ENCODE data around the gene LRP8.
"Not testable (repeated sequence)": the region's sequence is repeated elsewhere in the genome, so short reads cannot be mapped to it uniquely, and the experiment has no call there.

The LRP8 gene

GRCh38 chr1:53283156-53283555 is 44.7 kb downstream of the LRP8 start:
- DNase-seq (ENCODE audit: low spot score), result not testable (repeated sequence)

GRCh38 chr1:53281133-53281532 is 46.7 kb downstream of the LRP8 start:
- DNase-seq (ENCODE audit: low spot score), result no peak

GRCh38 chr1:53280496-53280895 is 47.4 kb downstream of the LRP8 start:
- no peak for DNase-seq (ENCODE audit: low spot score)

GRCh38 chr1:53279296-53280200 is 48.3 kb downstream of the LRP8 start:
- DNase-seq (ENCODE audit: low spot score), result no peak

GRCh38 chr1:53278298-53278725 is 49.6 kb downstream of the LRP8 start:
- peak; percentile 76 for DNase-seq (ENCODE audit: low spot score)

- no peak for DNase-seq (ENCODE audit: low spot score)
Observed at GRCh38 chr1:53277326-53277725, 50.5 kb downstream of the LRP8 start.

- DNase-seq (ENCODE audit: low spot score), result no peak
Observed at GRCh38 chr1:53276902-53277281, 51.0 kb downstream of the LRP8 start.

GRCh38 chr1:53276153-53276901 is 51.5 kb downstream of the LRP8 start:
- DNase-seq (ENCODE audit: low spot score), result no peak

GRCh38 chr1:53275566-53275965 is 52.3 kb downstream of the LRP8 start:
- DNase-seq (ENCODE audit: low spot score), result no peak

GRCh38 chr1:53274541-53275185 is 53.2 kb downstream of the LRP8 start:
- no peak for DNase-seq (ENCODE audit: low spot score)

GRCh38 chr1:53274026-53274425 is 53.8 kb downstream of the LRP8 start:
- no peak for DNase-seq (ENCODE audit: low spot score)

- no peak for DNase-seq (ENCODE audit: low spot score)
Observed at GRCh38 chr1:53273526-53273925, 54.3 kb downstream of the LRP8 start.

GRCh38 chr1:53272349-53272748 is 55.5 kb downstream of the LRP8 start:
- DNase-seq (ENCODE audit: low spot score), result no peak

GRCh38 chr1:53271446-53272090 is 56.3 kb downstream of the LRP8 start:
- no peak for DNase-seq (ENCODE audit: low spot score)

- DNase-seq (ENCODE audit: low spot score), result no peak
Observed at GRCh38 chr1:53270873-53271272, 57.0 kb downstream of the LRP8 start.

GRCh38 chr1:53270107-53270506 is 57.8 kb downstream of the LRP8 start:
- DNase-seq (ENCODE audit: low spot score), result no peak

GRCh38 chr1:53267761-53268160 is 60.1 kb downstream of the LRP8 start:
- DNase-seq (ENCODE audit: low spot score), result no peak

- no peak for DNase-seq (ENCODE audit: low spot score)
Observed at GRCh38 chr1:53266038-53266437, 61.8 kb downstream of the LRP8 start.

- DNase-seq (ENCODE audit: low spot score), result no peak
Observed at GRCh38 chr1:53265581-53265980, 62.3 kb downstream of the LRP8 start.

- DNase-seq (ENCODE audit: low spot score), result no peak
Observed at GRCh38 chr1:53264048-53264447, 63.8 kb downstream of the LRP8 start.

- DNase-seq (ENCODE audit: low spot score), result no peak
Observed at GRCh38 chr1:53262000-53262399, 65.9 kb downstream of the LRP8 start.

GRCh38 chr1:53260631-53261247 is 67.1 kb downstream of the LRP8 start:
- no peak for DNase-seq (ENCODE audit: low spot score)
